ENCODE results near the gene AKT3. TPM values are rescaled to one million over a fixed set of nuclear protein-coding genes. Genes with fewer than 3 reads are reported as not detected.

AKT3 gene
- total RNA-seq, 6 donors from 2014 or later = 23.0 to 51.2 (median 46.8) TPM

DNA sequence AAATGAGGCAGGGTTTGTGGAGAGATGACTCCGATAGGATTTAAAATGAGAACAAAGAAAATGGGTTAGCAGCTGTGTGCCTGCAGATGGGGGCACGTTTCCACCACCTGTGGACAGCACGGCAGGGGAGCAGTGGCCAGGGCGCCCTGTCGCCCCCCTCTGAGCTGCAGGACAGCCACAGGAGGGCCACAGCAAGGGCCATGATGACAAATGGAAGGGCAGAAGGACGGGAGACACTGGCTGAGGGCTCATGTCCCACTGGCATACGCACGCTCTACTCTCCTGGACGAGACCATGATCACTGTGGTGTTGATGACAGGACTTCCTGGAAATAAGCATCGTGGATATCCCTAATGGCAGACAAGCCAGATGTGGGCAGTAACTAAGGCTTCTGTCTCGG, 353.2 kb downstream of the AKT3 start:
- peaks cover 3 to 14% (median 12%) of the 10 kb centered on the region in 4 donors for H3K4me1 ChIP-seq
- DNase-seq = peak in 1 of 2 donors; percentile 61
- no peaks in the 10 kb centered on the region for H3K9me3 ChIP-seq
- H3K36me3 ChIP-seq = peaks cover 0 to 38% (median 19%) of the 10 kb centered on the region in 4 donors
- WGBS, 2 donors = 88 to 93% methylated on average over 11 of the region's 11 CpGs
- no peak for ATAC-seq (ENCODE audit: low FRiP score in 2 of 2)
- no peak overlapping the region for H3K4me3 ChIP-seq
- H3K27ac ChIP-seq = peak overlapping the region in 3 of 4 donors; percentile 81 to 86 (median 82)
- no peak for TF ChIP-seq POLR2A (IDR thresholded peaks at IDR 0.05)
- TF ChIP-seq, protein P1, sequence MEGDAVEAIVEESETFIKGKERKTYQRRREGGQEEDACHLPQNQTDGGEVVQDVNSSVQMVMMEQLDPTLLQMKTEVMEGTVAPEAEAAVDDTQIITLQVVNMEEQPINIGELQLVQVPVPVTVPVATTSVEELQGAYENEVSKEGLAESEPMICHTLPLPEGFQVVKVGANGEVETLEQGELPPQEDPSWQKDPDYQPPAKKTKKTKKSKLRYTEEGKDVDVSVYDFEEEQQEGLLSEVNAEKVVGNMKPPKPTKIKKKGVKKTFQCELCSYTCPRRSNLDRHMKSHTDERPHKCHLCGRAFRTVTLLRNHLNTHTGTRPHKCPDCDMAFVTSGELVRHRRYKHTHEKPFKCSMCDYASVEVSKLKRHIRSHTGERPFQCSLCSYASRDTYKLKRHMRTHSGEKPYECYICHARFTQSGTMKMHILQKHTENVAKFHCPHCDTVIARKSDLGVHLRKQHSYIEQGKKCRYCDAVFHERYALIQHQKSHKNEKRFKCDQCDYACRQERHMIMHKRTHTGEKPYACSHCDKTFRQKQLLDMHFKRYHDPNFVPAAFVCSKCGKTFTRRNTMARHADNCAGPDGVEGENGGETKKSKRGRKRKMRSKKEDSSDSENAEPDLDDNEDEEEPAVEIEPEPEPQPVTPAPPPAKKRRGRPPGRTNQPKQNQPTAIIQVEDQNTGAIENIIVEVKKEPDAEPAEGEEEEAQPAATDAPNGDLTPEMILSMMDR (IDR thresholded peaks at IDR 0.05) = no peak
- no peak for TF ChIP-seq EP300 (IDR thresholded peaks at IDR 0.05)
- TF ChIP-seq POLR2AphosphoS5 (IDR thresholded peaks at IDR 0.05) = no peak
- H3K27me3 ChIP-seq = no peaks in the 10 kb centered on the region

DNA sequence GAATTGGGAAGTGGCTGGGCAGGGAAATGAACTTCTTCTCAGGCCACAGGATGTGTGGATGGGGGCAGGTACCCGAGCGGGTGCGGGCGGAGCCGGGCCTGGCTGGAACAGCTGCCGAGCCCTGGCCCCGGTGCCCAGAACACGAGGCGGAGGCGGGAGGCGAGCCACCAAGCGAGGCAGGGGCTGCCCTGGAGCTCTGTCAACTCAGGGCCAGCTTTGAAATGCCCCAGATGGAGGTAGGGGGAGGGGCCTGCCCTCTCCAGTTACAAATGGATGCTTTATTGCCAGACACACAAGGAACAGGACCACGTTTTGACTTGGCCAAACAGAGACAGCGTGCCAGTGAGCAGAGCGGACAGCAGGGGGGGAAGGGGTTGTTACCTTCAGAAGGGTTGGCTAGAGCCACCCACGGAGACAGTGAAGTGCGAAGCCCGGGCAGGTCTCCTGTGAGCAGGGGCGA, 353.8 kb downstream of the AKT3 start:
- Histone ChIP-seq H3K4me3 (peak overlapping the region in 3 of 4 donors; percentile 7 to 9 (median 9)), H3K4me1 (peaks cover 3 to 14% (median 12%) of the 10 kb centered on the region in 4 donors), H3K36me3 (peaks cover 0 to 37% (median 18%) of the 10 kb centered on the region in 4 donors), H3K9me3 (no peaks in the 10 kb centered on the region), H3K27me3 (no peaks in the 10 kb centered on the region), H3K27ac (peak overlapping the region; percentile 79 to 86 (median 82))
- WGBS, 2 donors = 75 to 76% methylated on average over 18 to 19 of the region's 19 CpGs
- ATAC-seq (ENCODE audit: low FRiP score in 2 of 2) (peak; percentile 28 to 54), DNase-seq (peak; percentile 36 to 88)
- TF ChIP-seq POLR2A (IDR thresholded peaks at IDR 0.05) (no peak), POLR2AphosphoS5 (IDR thresholded peaks at IDR 0.05) (no peak), EP300 (IDR thresholded peaks at IDR 0.05) (no peak)
- TF ChIP-seq, protein P1 (IDR thresholded peaks at IDR 0.05) = no peak

DNA sequence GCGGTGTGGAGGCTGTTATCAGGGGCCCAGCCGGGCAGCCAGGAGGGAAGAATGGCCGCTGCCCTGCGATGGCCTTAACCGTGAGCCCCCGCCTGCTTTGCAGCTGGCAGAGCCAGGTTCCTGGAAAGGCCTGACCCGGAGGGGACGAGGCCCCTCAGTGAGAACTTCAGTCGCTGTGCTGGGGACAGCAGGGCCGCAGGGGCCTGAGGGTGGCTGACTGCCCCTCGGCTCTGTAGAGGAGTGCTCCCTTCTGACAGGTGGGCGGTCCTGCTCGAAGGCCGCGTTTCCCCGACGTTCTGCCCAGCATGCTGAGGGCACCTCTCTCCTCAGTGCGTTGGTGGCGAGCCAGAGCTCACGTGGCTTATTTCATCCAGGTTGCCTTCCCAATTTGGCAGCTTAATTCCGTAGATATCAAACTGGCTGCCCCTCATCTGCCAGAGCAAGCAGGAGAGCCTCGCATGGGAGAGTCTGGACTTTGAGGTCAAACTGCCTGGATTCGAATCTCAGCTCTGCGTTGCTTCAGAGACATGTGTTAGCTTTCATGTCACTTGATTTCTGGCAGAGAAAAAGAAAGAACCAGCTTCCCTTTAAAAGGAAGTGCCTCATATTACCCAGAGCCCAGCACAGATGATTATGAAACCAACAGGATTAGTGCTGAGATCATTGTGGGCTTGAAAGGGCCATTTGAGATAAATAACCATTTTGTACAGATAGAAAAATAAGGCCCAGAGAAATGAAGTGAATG, 354.4 kb downstream of the AKT3 start:
- Histone ChIP-seq H3K27ac (peak overlapping the region; percentile 79 to 86 (median 82)), H3K36me3 (peaks cover 0 to 33% (median 19%) of the 10 kb centered on the region in 4 donors), H3K4me3 (peak overlapping the region in 2 of 4 donors; percentile 7 to 9), H3K4me1 (peaks cover 3 to 14% (median 12%) of the 10 kb centered on the region in 4 donors), H3K27me3 (no peaks in the 10 kb centered on the region), H3K9me3 (no peaks in the 10 kb centered on the region)
- TF ChIP-seq, protein P1 (IDR thresholded peaks at IDR 0.05) = no peak
- peak; percentile 28 to 72 for ATAC-seq (ENCODE audit: low FRiP score in 2 of 2)
- WGBS, 2 donors = 84 to 86% methylated on average over 16 to 23 of the region's 24 CpGs
- peak in 1 of 2 donors; percentile 67 for DNase-seq

DNA sequence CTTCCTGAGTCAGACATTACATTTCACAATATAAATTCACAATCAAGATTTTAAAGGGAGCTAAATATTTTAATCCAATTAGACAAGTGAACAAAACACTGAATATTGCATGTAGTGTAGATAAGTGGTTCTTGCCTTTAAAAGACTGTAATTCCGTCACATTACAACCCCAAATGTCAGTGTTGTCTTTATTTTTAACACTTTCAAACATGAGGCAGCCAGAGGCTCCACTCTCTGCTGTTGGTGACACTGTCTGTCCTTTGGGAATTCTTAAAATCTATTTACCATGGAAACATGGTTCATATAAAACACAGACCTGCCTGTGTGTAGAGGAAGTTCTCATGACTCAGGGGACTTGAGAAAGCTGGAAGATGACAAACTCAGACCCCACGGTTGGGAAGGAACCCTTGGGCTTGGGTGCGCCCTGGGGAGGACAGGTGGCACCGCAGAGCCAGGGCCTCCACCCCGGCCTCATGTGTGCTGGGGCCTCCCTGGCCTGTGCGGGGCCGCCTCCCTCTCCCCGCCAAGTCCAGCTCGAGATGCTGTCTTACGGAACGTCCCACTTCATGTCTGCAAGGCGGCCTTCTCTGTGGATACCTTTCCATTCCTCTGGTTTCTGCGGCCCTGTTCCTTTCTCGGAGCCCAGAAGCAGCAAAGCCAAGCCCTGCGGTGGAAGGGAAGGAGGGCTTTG, 355.2 kb downstream of the AKT3 start:
- no peak for ATAC-seq (ENCODE audit: low FRiP score in 2 of 2)
- Histone ChIP-seq H3K36me3 (peaks cover 0 to 37% (median 25%) of the 10 kb centered on the region in 4 donors), H3K4me1 (peaks cover 3 to 14% (median 12%) of the 10 kb centered on the region in 4 donors), H3K27ac (peak overlapping the region; percentile 79 to 86 (median 82)), H3K4me3 (no peak overlapping the region), H3K9me3 (no peaks in the 10 kb centered on the region), H3K27me3 (no peaks in the 10 kb centered on the region)
- 93 to 98% methylated on average over 7 to 15 of the region's 15 CpGs for WGBS, 2 donors
- TF ChIP-seq POLR2AphosphoS5 (IDR thresholded peaks at IDR 0.05) (no peak), EP300 (IDR thresholded peaks at IDR 0.05) (no peak), POLR2A (IDR thresholded peaks at IDR 0.05) (no peak)
- TF ChIP-seq, protein P1 (IDR thresholded peaks at IDR 0.05) = no peak
- peak in 1 of 2 donors; percentile 45 for DNase-seq

Measured in upper lobe of left lung (tissue), 6 donors.